ENCODE data around the gene LGI4. TPM values are rescaled to one million over a fixed set of nuclear protein-coding genes. Genes with fewer than 3 reads are reported as not detected.

Gene LGI4
- total RNA-seq, 4 donors from 2014 or later: 24.8 to 47.9 (median 36.2) TPM

GRCh38 chr19:35093430-35093829 is 41.4 kb downstream of the LGI4 start:
- TF ChIP-seq CTCF (IDR thresholded peaks at IDR 0.05): no peak
- TF ChIP-seq POLR2AphosphoS5 (IDR thresholded peaks at IDR 0.05): no peak
- TF ChIP-seq POLR2A (IDR thresholded peaks at IDR 0.05): no peak
- no peak for TF ChIP-seq EP300 (IDR thresholded peaks at IDR 0.05)
- H3K27me3 ChIP-seq: peaks cover 39% of the 10 kb centered on the region
- no peak overlapping the region for H3K27ac ChIP-seq
- H3K4me3 ChIP-seq: no peak overlapping the region
- H3K9me3 ChIP-seq: no peaks in the 10 kb centered on the region
- 84 to 93% methylated on average over 4 to 5 of the region's 5 CpGs for WGBS, 2 donors (ENCODE audit: low coverage in 1 of 2)
- H3K4me1 ChIP-seq: peaks cover 0 to 12% (median 4%) of the 10 kb centered on the region in 3 donors
- no peak for ATAC-seq
- no peaks in the 10 kb centered on the region for H3K36me3 ChIP-seq

- ATAC-seq: peak; percentile 76
- Histone ChIP-seq H3K27ac (no peak overlapping the region), H3K4me1 (peaks cover 0 to 12% (median 4%) of the 10 kb centered on the region in 3 donors), H3K27me3 (peaks cover 51% of the 10 kb centered on the region), H3K4me3 (peak overlapping the region in 1 of 2 donors; percentile 14), H3K9me3 (no peaks in the 10 kb centered on the region), H3K36me3 (no peaks in the 10 kb centered on the region)
- WGBS, 2 donors (ENCODE audit: low coverage in 1 of 2): 0 to 2% methylated on average over 5 to 6 of the region's 36 CpGs
- peak in 3 of 4 experiments; percentile 37 to 71 (median 68) for TF ChIP-seq CTCF (IDR thresholded peaks at IDR 0.05)
- no peak for TF ChIP-seq EP300 (IDR thresholded peaks at IDR 0.05)
Observed at GRCh38 chr19:35090506-35091214, 44.2 kb downstream of the LGI4 start.

GRCh38 chr19:35090160-35090505 is 44.7 kb downstream of the LGI4 start:
- peaks cover 51% of the 10 kb centered on the region for H3K27me3 ChIP-seq
- H3K9me3 ChIP-seq: no peaks in the 10 kb centered on the region
- WGBS, 2 donors (ENCODE audit: low coverage in 1 of 2): 14 to 37% methylated on average over 3 of the region's 9 CpGs
- TF ChIP-seq EP300 (IDR thresholded peaks at IDR 0.05) (no peak), POLR2A (IDR thresholded peaks at IDR 0.05) (no peak), POLR2AphosphoS5 (IDR thresholded peaks at IDR 0.05) (no peak), CTCF (IDR thresholded peaks at IDR 0.05) (no peak)
- no peaks in the 10 kb centered on the region for H3K36me3 ChIP-seq
- H3K27ac ChIP-seq: no peak overlapping the region
- no peak overlapping the region for H3K4me3 ChIP-seq
- peaks cover 0 to 12% (median 4%) of the 10 kb centered on the region in 3 donors for H3K4me1 ChIP-seq
- ATAC-seq: no peak

GRCh38 chr19:35089554-35089953 is 45.3 kb downstream of the LGI4 start:
- Histone ChIP-seq H3K4me3 (no peak overlapping the region), H3K27me3 (peaks cover 51% of the 10 kb centered on the region), H3K9me3 (no peaks in the 10 kb centered on the region), H3K4me1 (peaks cover 0 to 12% (median 4%) of the 10 kb centered on the region in 3 donors), H3K27ac (no peak overlapping the region), H3K36me3 (no peaks in the 10 kb centered on the region)
- no peak for TF ChIP-seq EP300 (IDR thresholded peaks at IDR 0.05)
- TF ChIP-seq POLR2AphosphoS5 (IDR thresholded peaks at IDR 0.05): no peak
- no peak for TF ChIP-seq POLR2A (IDR thresholded peaks at IDR 0.05)
- TF ChIP-seq CTCF (IDR thresholded peaks at IDR 0.05): no peak
- no peak for ATAC-seq
- WGBS, 2 donors (ENCODE audit: low coverage in 1 of 2): 57 to 88% methylated on average over 1 to 8 of the region's 8 CpGs
